Suprapubic skin (tissue), 3 donors: Measurements from ENCODE around the gene CTNNA2.

Experiments used
- CTCF ChIP-seq, 2 donors: fragments of 200-600 bp in 1 of 2; fragments of 450-650 bp in 1 of 2; sonication (generic) in 1 of 2; IDR thresholded peaks; one replicate each; pipeline ENCODE4 v1.5.1; 2016 to 2019; ENCODE audit warnings: antibody characterized with exemption in 2 of 2, mild to moderate bottlenecking in 1 of 2, moderate library complexity in 1 of 2
- EP300 ChIP-seq: sonication (generic); formaldehyde crosslinking; IDR thresholded peaks from one replicate; pipeline ENCODE4 v1.6.1; 2017; ENCODE audit warnings: antibody characterized with exemption
- POLR2A ChIP-seq, 2 donors: fragments of 450-650 bp; IDR thresholded peaks; one replicate each; pipeline ENCODE4 v1.6.1; 2017; ENCODE audit warnings: antibody characterized with exemption in 2 of 2, mild to moderate bottlenecking in 2 of 2, moderate library complexity in 2 of 2

- TF ChIP-seq CTCF (IDR thresholded peaks at IDR 0.05) (no peak), EP300 (no peak), POLR2A (IDR thresholded peaks at IDR 0.05) (no peak)
Observed at GRCh38 chr2:80363330-80363729, 850.5 kb downstream of the CTNNA2 start.
